Activated CD8-positive, alpha-beta memory T cell treated with anti-CD3 and anti-CD28 coated beads, Interleukin-2, amount 50 U/mL, for 1 hour (primary cell): Measurements from ENCODE around the gene CRYBG1.

Experiments
- DNase-seq: peaks from one replicate; pipeline ENCODE4 v3.0.0-alpha.2; 2020; ENCODE audit errors: extremely low read depth

Gene CRYBG1

GRCh38 chr6:106426250-106426970 is 65.9 kb downstream of the CRYBG1 start:
- DNase-seq: no peak

GRCh38 chr6:106430466-106430865 is 69.9 kb downstream of the CRYBG1 start:
- DNase-seq: no peak

- DNase-seq: no peak
These were observed 70.9 kb downstream of the CRYBG1 start for GRCh38 chr6:106431405-106431804.

GRCh38 chr6:106431972-106432371 is 71.5 kb downstream of the CRYBG1 start:
- DNase-seq: no peak

GRCh38 chr6:106434530-106434929 is 74.0 kb downstream of the CRYBG1 start:
- no peak for DNase-seq

- DNase-seq: no peak
These were observed 78.9 kb downstream of the CRYBG1 start for GRCh38 chr6:106439459-106439858.

- DNase-seq: no peak
These were observed 80.0 kb downstream of the CRYBG1 start for GRCh38 chr6:106440546-106440945.

GRCh38 chr6:106442395-106442794 is 81.9 kb downstream of the CRYBG1 start:
- DNase-seq: no peak

- no peak for DNase-seq
These were observed 84.4 kb downstream of the CRYBG1 start for GRCh38 chr6:106444777-106445507.

GRCh38 chr6:106445508-106445878 is 85.0 kb downstream of the CRYBG1 start:
- DNase-seq: no peak

- no peak for DNase-seq
These were observed 85.9 kb downstream of the CRYBG1 start for GRCh38 chr6:106446287-106446885.

GRCh38 chr6:106446983-106447382 is 86.5 kb downstream of the CRYBG1 start:
- DNase-seq: no peak

- DNase-seq: no peak
These were observed 87.5 kb downstream of the CRYBG1 start for GRCh38 chr6:106448000-106448426.

- no peak for DNase-seq
These were observed 90.1 kb downstream of the CRYBG1 start for GRCh38 chr6:106450653-106451052.

GRCh38 chr6:106451439-106451838 is 90.9 kb downstream of the CRYBG1 start:
- DNase-seq: no peak

- DNase-seq: no peak
These were observed 92.1 kb downstream of the CRYBG1 start for GRCh38 chr6:106452628-106453027.

GRCh38 chr6:106453756-106454367 is 93.3 kb downstream of the CRYBG1 start:
- DNase-seq: no peak

- no peak for DNase-seq
These were observed 96.2 kb downstream of the CRYBG1 start for GRCh38 chr6:106456756-106457155.

- DNase-seq: no peak
These were observed 97.8 kb downstream of the CRYBG1 start for GRCh38 chr6:106458021-106458986.

- no peak for DNase-seq
These were observed 100.0 kb downstream of the CRYBG1 start for GRCh38 chr6:106460481-106460880.

- no peak for DNase-seq
These were observed 100.6 kb downstream of the CRYBG1 start for GRCh38 chr6:106461084-106461483.
